ENCODE data around the gene LRMDA.

LRMDA gene

GRCh38 chr10:76152186-76152585 lies 720.8 kb downstream of the LRMDA start:
- no peak for DNase-seq

GRCh38 chr10:76155961-76156360 lies 724.5 kb downstream of the LRMDA start:
- DNase-seq: no peak

- no peak for DNase-seq
Measured at GRCh38 chr10:76160446-76161300, 729.2 kb downstream of the LRMDA start.

- DNase-seq: no peak
Measured at GRCh38 chr10:76161301-76161582, 729.8 kb downstream of the LRMDA start.

GRCh38 chr10:76168437-76168836 lies 737.0 kb downstream of the LRMDA start:
- DNase-seq: no peak

GRCh38 chr10:76169246-76169645 lies 737.8 kb downstream of the LRMDA start:
- DNase-seq: no peak

- no peak for DNase-seq
Measured at GRCh38 chr10:76172020-76172419, 740.6 kb downstream of the LRMDA start.

- no peak for DNase-seq
Measured at GRCh38 chr10:76175533-76176165, 744.2 kb downstream of the LRMDA start.

GRCh38 chr10:76176166-76176550 lies 744.7 kb downstream of the LRMDA start:
- DNase-seq: no peak

GRCh38 chr10:76177936-76178335 lies 746.5 kb downstream of the LRMDA start:
- DNase-seq: no peak

GRCh38 chr10:76178532-76179292 lies 747.3 kb downstream of the LRMDA start:
- no peak for DNase-seq

GRCh38 chr10:76179806-76180205 lies 748.4 kb downstream of the LRMDA start:
- no peak for DNase-seq

GRCh38 chr10:76184647-76185046 lies 753.2 kb downstream of the LRMDA start:
- DNase-seq: no peak

- DNase-seq: no peak
Measured at GRCh38 chr10:76185471-76186301, 754.3 kb downstream of the LRMDA start.

GRCh38 chr10:76188216-76188615 lies 756.8 kb downstream of the LRMDA start:
- DNase-seq: no peak

GRCh38 chr10:76190634-76191270 lies 759.3 kb downstream of the LRMDA start:
- DNase-seq: no peak

- no peak for DNase-seq
Measured at GRCh38 chr10:76191336-76191735, 759.9 kb downstream of the LRMDA start.

- no peak for DNase-seq
Measured at GRCh38 chr10:76192151-76192550, 760.7 kb downstream of the LRMDA start.

- DNase-seq: no peak
Measured at GRCh38 chr10:76192694-76193320, 761.4 kb downstream of the LRMDA start.

- DNase-seq: no peak
Measured at GRCh38 chr10:76195654-76196390, 764.4 kb downstream of the LRMDA start.

- no peak for DNase-seq
Measured at GRCh38 chr10:76197293-76197692, 765.9 kb downstream of the LRMDA start.
